Measurements from ENCODE around the gene FAM199X. TPM values are rescaled to one million over a fixed set of nuclear protein-coding genes. Genes with fewer than 3 reads are reported as not detected.
"Not testable (repeated sequence)": the region's sequence is repeated elsewhere in the genome, so short reads cannot be mapped to it uniquely, and the experiment has no call there.

FAM199X gene
- total RNA-seq, 1 experiment from 2014 or later = 12.1 TPM

GRCh38 chrX:104211187-104211586 lies 44.9 kb downstream of the FAM199X start:
- Histone ChIP-seq H3K4ac (ENCODE audit: low read depth, low read length) (no peak overlapping the region), H2BK120ac (ENCODE audit: low read depth, low read length, poor library complexity, severe bottlenecking) (no peak overlapping the region), H3K18ac (ENCODE audit: insufficient read length, low read depth, low read length) (no peak overlapping the region), H3K27ac (ENCODE audit: insufficient read length, low read depth, low read length) (no peak overlapping the region), H3K14ac (ENCODE audit: insufficient read depth, low read length) (no peak overlapping the region), H2AFZ (ENCODE audit: low read length) (no peak overlapping the region), H3T11ph (ENCODE audit: low read length) (no peak overlapping the region), H2AK5ac (ENCODE audit: insufficient read length, low read length) (no peak overlapping the region), H4K91ac (ENCODE audit: insufficient read length, low read depth, low read length) (no peak overlapping the region), H4K20me1 (ENCODE audit: control insufficient read depth, insufficient read depth, insufficient read length) (no peaks in the 10 kb centered on the region), H4K8ac (replicated peaks; ENCODE audit: insufficient read length, low read depth, low read length) (no peak overlapping the region), H2BK15ac (ENCODE audit: low read depth, low read length) (no peak overlapping the region), H3K4me2 (ENCODE audit: insufficient read depth, insufficient read length, low read length) (no peak overlapping the region), H3K9me3 (ENCODE audit: control insufficient read depth, low read depth, low read length) (peaks cover 6% of the 10 kb centered on the region), H2BK20ac (ENCODE audit: low read depth, low read length, poor library complexity, severe bottlenecking) (no peak overlapping the region), H3K27me3 (ENCODE audit: insufficient read depth, low read length) (no peaks in the 10 kb centered on the region), H3K56ac (ENCODE audit: insufficient read length, low read depth, low read length) (no peak overlapping the region), H4K5ac (ENCODE audit: insufficient read length, low read depth, low read length) (no peak overlapping the region), H3K23ac (ENCODE audit: insufficient read length, low read depth, low read length) (no peak overlapping the region), H3K9ac (ENCODE audit: extremely low read depth, insufficient read length, low read length) (no peak overlapping the region), H3K79me2 (ENCODE audit: insufficient read depth, low read length) (no peaks in the 10 kb centered on the region), H3K23me2 (ENCODE audit: insufficient read length, low read depth, low read length, poor library complexity, severe bottlenecking) (no peaks in the 10 kb centered on the region), H2BK5ac (ENCODE audit: insufficient read length, low read length) (no peak overlapping the region), H2BK12ac (ENCODE audit: insufficient read length, low read depth, low read length) (no peak overlapping the region), H3K79me1 (ENCODE audit: insufficient read depth, low read depth, low read length, poor library complexity, severe bottlenecking) (no peaks in the 10 kb centered on the region), H3K4me1 (ENCODE audit: insufficient read depth, low read length) (no peaks in the 10 kb centered on the region)
- Mint-ChIP-seq H3K9me3 (peaks cover 0 to 55% of the 10 kb centered on the region in 2 experiments; a peak in 3 of 5 replicates), H3K27ac (no peak overlapping the region), H3K4me3 (no peak overlapping the region), H3K27me3 (ENCODE audit: low read depth) (peaks cover 47% of the 10 kb centered on the region), H3K4me1 (no peaks in the 10 kb centered on the region), H3K36me3 (ENCODE audit: insufficient read depth in 1 of 3, low read depth in 3 of 3) (no peaks in the 10 kb centered on the region; a peak in 1 of 7 replicates)
- DNase-seq = no peak
- WGBS (ENCODE audit: extremely low coverage, insufficient read length, low lambda C conversion rate) = no CpG with 5 or more reads among the region's 5 CpGs
- TF ChIP-seq, protein P1, sequence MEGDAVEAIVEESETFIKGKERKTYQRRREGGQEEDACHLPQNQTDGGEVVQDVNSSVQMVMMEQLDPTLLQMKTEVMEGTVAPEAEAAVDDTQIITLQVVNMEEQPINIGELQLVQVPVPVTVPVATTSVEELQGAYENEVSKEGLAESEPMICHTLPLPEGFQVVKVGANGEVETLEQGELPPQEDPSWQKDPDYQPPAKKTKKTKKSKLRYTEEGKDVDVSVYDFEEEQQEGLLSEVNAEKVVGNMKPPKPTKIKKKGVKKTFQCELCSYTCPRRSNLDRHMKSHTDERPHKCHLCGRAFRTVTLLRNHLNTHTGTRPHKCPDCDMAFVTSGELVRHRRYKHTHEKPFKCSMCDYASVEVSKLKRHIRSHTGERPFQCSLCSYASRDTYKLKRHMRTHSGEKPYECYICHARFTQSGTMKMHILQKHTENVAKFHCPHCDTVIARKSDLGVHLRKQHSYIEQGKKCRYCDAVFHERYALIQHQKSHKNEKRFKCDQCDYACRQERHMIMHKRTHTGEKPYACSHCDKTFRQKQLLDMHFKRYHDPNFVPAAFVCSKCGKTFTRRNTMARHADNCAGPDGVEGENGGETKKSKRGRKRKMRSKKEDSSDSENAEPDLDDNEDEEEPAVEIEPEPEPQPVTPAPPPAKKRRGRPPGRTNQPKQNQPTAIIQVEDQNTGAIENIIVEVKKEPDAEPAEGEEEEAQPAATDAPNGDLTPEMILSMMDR (conservative IDR thresholded peaks at IDR 0.05) = no peak

- H2BK20ac ChIP-seq (ENCODE audit: low read depth, low read length, poor library complexity, severe bottlenecking); H4K8ac ChIP-seq (replicated peaks; ENCODE audit: insufficient read length, low read depth, low read length); H3K23ac ChIP-seq (ENCODE audit: insufficient read length, low read depth, low read length); H2BK12ac ChIP-seq (ENCODE audit: insufficient read length, low read depth, low read length); H3K79me2 ChIP-seq (ENCODE audit: insufficient read depth, low read length); H3K18ac ChIP-seq (ENCODE audit: insufficient read length, low read depth, low read length); H4K20me1 ChIP-seq (ENCODE audit: control insufficient read depth, insufficient read depth, insufficient read length); H3K4me2 ChIP-seq (ENCODE audit: insufficient read depth, insufficient read length, low read length); H2AFZ ChIP-seq (ENCODE audit: low read length); H3K4me3 Mint-ChIP-seq; H3K4me1 Mint-ChIP-seq; H3K23me2 ChIP-seq (ENCODE audit: insufficient read length, low read depth, low read length, poor library complexity, severe bottlenecking); H3K4me1 ChIP-seq (ENCODE audit: insufficient read depth, low read length); H3K27ac ChIP-seq (ENCODE audit: insufficient read length, low read depth, low read length); H3T11ph ChIP-seq (ENCODE audit: low read length); H3K4ac ChIP-seq (ENCODE audit: low read depth, low read length); H3K27me3 ChIP-seq (ENCODE audit: insufficient read depth, low read length); H3K27ac Mint-ChIP-seq; H3K56ac ChIP-seq (ENCODE audit: insufficient read length, low read depth, low read length); H2BK120ac ChIP-seq (ENCODE audit: low read depth, low read length, poor library complexity, severe bottlenecking); H2AK5ac ChIP-seq (ENCODE audit: insufficient read length, low read length); H3K9ac ChIP-seq (ENCODE audit: extremely low read depth, insufficient read length, low read length); DNase-seq; H3K14ac ChIP-seq (ENCODE audit: insufficient read depth, low read length); H2BK15ac ChIP-seq (ENCODE audit: low read depth, low read length); H2BK5ac ChIP-seq (ENCODE audit: insufficient read length, low read length); H3K36me3 Mint-ChIP-seq (ENCODE audit: insufficient read depth in 1 of 3, low read depth in 3 of 3); H4K91ac ChIP-seq (ENCODE audit: insufficient read length, low read depth, low read length); H3K79me1 ChIP-seq (ENCODE audit: insufficient read depth, low read depth, low read length, poor library complexity, severe bottlenecking); H4K5ac ChIP-seq (ENCODE audit: insufficient read length, low read depth, low read length): not testable (repeated sequence)
- peaks cover 47% of the 10 kb centered on the region for H3K27me3 Mint-ChIP-seq (ENCODE audit: low read depth)
- peaks cover 13% of the 10 kb centered on the region for H3K9me3 ChIP-seq (ENCODE audit: control insufficient read depth, low read depth, low read length)
- no CpG with 5 or more reads among the region's 10 CpGs for WGBS (ENCODE audit: extremely low coverage, insufficient read length, low lambda C conversion rate)
- H3K9me3 Mint-ChIP-seq = peaks cover 2 to 48% of the 10 kb centered on the region in 2 experiments; a peak in 4 of 5 replicates
These were observed 63.8 kb downstream of the FAM199X start for GRCh38 chrX:104230060-104230459.

Data from H9 (cell line).